MCF 10A (cell line): Measurements from ENCODE around the gene ZNFX1. TPM values are rescaled to one million over a fixed set of nuclear protein-coding genes. Genes with fewer than 3 reads are reported as not detected.

ENCODE experiments used
- BruUV-seq: library from RNA; stranded (reverse); fragments of 400-500 nt; replicated peaks from 2 replicates; lab custom pipeline; 2021; lab: Mats Ljungman, UMichigan
- CTCF ChIA-PET: fragments of 300-600 bp; sonication (Branson Sonifier 250); formaldehyde crosslinking; extraction: SDS; loops from one replicate; lab custom pipeline; 2021; ENCODE audit warnings: antibody characterized with exemption, inconsistent platforms; lab: Yijun Ruan, JAX
- POLR2A ChIA-PET: fragments of 300-600, 350-650 bp; sonication (Branson Sonifier 250); formaldehyde crosslinking; extraction: SDS; loops from one replicate; lab custom pipeline; 2020; ENCODE audit warnings: antibody characterized with exemption, inconsistent platforms; lab: Yijun Ruan, JAX
- DNase-seq: peaks from one replicate; pipeline ENCODE4 v3.0.0-alpha.2; 2018; ENCODE audit not compliant: unreplicated experiment
- H3K27ac Mint-ChIP-seq: one replicate; pipeline ENCODE4 v1.8.0; 2022; ENCODE audit warnings: mild to moderate bottlenecking, low read depth, mixed read lengths; ENCODE audit not compliant: unreplicated experiment
- H3K27me3 Mint-ChIP-seq: one replicate; pipeline ENCODE4 v1.8.0; 2022; ENCODE audit warnings: mixed read lengths; ENCODE audit not compliant: insufficient read depth, unreplicated experiment
- H3K36me3 Mint-ChIP-seq: one replicate; pipeline ENCODE4 v1.8.0; 2022; ENCODE audit warnings: mild to moderate bottlenecking, moderate library complexity, mixed read lengths; ENCODE audit not compliant: insufficient read depth, unreplicated experiment
- H3K4me1 Mint-ChIP-seq: one replicate; pipeline ENCODE4 v1.8.0; 2022; ENCODE audit warnings: mixed read lengths; ENCODE audit not compliant: insufficient read depth, unreplicated experiment
- H3K4me3 Mint-ChIP-seq: one replicate; pipeline ENCODE4 v1.8.0; 2022; ENCODE audit warnings: mild to moderate bottlenecking, moderate library complexity, mixed read lengths; ENCODE audit not compliant: unreplicated experiment
- H3K9me3 Mint-ChIP-seq: one replicate; pipeline ENCODE4 v1.8.0; 2022; ENCODE audit warnings: mixed read lengths; ENCODE audit not compliant: unreplicated experiment
- CTCF ChIP-seq: fragments of 200-600 bp; IDR thresholded peaks from one replicate; pipeline ENCODE4 v1.8.0; 2022; ENCODE audit warnings: antibody characterized with exemption, mild to moderate bottlenecking; ENCODE audit not compliant: unreplicated experiment
- intact Hi-C: fragments of 100-400 bp; cut with micrococcal nuclease; formaldehyde crosslinking; loops from 2 replicates; pipeline ENCODE4 v1.14.1; 2022
- total RNA-seq: library from RNA; stranded (reverse); gene quantifications from 2 replicates; pipeline ENCODE4 v1.2.3, GENCODE V29; 2022

ZNFX1 gene
- total RNA-seq, 1 experiment from 2014 or later, result 24.3 TPM

DNA sequence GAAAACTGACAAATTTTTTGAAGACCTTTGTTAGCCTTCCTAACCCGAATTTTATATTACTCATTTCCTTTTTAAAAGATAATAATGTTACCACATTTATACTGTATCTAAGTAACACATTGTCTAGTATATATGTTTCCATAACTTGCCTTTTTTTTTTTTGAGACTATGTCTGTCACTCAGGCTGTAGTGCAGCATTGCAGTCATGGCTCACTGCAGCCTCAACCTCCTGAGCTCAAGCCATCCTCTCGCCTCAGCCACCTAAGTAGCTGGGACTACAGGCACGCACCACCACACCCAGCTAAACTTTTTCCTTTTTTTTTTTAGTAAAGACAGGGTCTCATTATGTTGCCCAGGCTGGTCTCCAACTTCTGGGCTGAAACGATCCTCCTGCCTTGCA is 18.6 kb downstream of the ZNFX1 start:
- no peaks in the 10 kb centered on the region for H3K9me3 Mint-ChIP-seq
- peaks cover 100% of the 10 kb centered on the region for H3K36me3 Mint-ChIP-seq
- no peaks in the 10 kb centered on the region for H3K4me1 Mint-ChIP-seq
- no peaks in the 10 kb centered on the region for H3K27me3 Mint-ChIP-seq
- ChIA-PET CTCF (interaction anchor here (0.7 to 1.8 kb wide), 3 partner anchors 8 to 16 kb away, joined by 3 to 4 read pairs (median 3); no protein-coding TSS in a partner anchor), POLR2A (interaction anchor here (1.0 to 1.1 kb wide), 2 partner anchors 9 to 19 kb away, joined by 4 read pairs; partner anchors contain the start of gene ZNFX1)
- no peak overlapping the region for H3K27ac Mint-ChIP-seq
- no TSS peak for BruUV-seq
- TF ChIP-seq CTCF, result no peak
- no peak overlapping the region for H3K4me3 Mint-ChIP-seq
- intact Hi-C loops, result no loop called here
- DNase-seq, result no peak

GRCh38 chr20:49256261-49256660 is 21.6 kb downstream of the ZNFX1 start:
- no peak for DNase-seq
- Mint-ChIP-seq H3K27ac (no peak overlapping the region), H3K4me1 (no peaks in the 10 kb centered on the region), H3K9me3 (no peaks in the 10 kb centered on the region), H3K27me3 (no peaks in the 10 kb centered on the region), H3K4me3 (no peak overlapping the region), H3K36me3 (peaks cover 100% of the 10 kb centered on the region)
- POLR2A ChIA-PET, result interaction anchor here (4.4 kb wide), 1 partner anchor 12 kb away, joined by 33 read pairs; no protein-coding TSS in a partner anchor
- CTCF ChIA-PET, result no interaction called here
- intact Hi-C loops, result no loop called here
- BruUV-seq, result no TSS peak
- no peak for TF ChIP-seq CTCF

- no peaks in the 10 kb centered on the region for H3K27me3 Mint-ChIP-seq
- no TSS peak for BruUV-seq
- intact Hi-C loops, result no loop called here
- H3K9me3 Mint-ChIP-seq, result no peaks in the 10 kb centered on the region
- POLR2A ChIA-PET, result interaction anchor here (1.0 to 4.4 kb wide), 5 partner anchors 9 to 33 kb away, joined by 3 to 33 read pairs (median 9); partner anchors contain the start of gene DDX27
- H3K27ac Mint-ChIP-seq, result no peak overlapping the region
- no peak for TF ChIP-seq CTCF
- no peak overlapping the region for H3K4me3 Mint-ChIP-seq
- peaks cover 100% of the 10 kb centered on the region for H3K36me3 Mint-ChIP-seq
- CTCF ChIA-PET, result interaction anchor here (1.0 to 1.6 kb wide), 3 partner anchors 9 to 67 kb away, joined by 3 to 4 read pairs (median 4); no protein-coding TSS in a partner anchor
- H3K4me1 Mint-ChIP-seq, result no peaks in the 10 kb centered on the region
- DNase-seq, result no peak
These were observed 25.1 kb downstream of the ZNFX1 start for GRCh38 chr20:49252556-49253350.
